ENCODE results near the gene SYNRG.
"Not testable (repeated sequence)": the region's sequence is repeated elsewhere in the genome, so short reads cannot be mapped to it uniquely, and the experiment has no call there.

SYNRG gene

DNA sequence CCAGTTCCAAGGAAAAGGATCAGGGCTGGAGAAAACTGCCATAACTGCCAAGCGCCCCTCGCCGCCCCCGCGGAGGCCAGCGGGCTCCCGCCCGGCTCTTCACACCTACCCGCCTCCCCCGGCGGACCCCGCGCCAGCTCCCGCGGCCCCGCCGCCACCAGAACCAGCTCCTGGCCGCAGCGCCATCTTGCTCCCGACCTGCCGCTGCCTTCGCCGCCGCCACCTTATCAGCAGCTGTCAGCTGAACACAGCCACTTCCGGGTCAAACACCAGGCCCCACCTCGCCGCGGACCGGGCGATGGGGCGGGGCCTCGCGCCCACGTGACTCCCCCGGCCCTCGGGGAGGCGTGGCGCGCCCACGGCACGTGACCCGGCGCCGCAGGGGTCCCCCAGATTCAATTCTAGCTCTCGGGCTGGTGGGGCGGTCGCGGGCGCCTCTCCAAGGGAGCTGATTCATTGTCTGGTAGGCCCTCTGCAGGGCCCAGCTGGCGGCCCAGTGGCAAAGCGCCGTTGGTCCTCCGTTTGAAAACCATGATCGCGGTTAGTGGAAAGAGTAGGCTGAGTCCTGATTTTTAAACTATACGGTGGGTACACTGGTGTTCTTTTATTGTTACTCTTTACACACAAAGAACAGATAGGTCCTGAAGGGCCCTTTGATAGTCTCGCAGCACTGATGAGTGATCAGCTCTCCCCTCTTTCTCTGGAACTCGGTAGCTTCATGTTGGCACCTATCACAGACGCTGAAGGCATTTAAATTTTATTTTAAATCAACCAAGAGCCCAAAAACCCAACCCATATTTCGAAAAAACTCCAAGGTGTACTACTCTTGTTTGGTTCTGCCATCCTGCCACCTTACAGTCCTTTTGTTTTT, at the start of gene SYNRG:
Gene SYNRG, minus strand, starts transcription at position 249 of the 871 bp plus-strand sequence. Its CDS starts 63 bp downstream, at position 186.
- DNase-seq (ENCODE audit: low read depth, low spot score) = peak; percentile 48

- no peak for DNase-seq (ENCODE audit: low read depth, low spot score)
Measured at GRCh38 chr17:37657202-37657601, 48.0 kb upstream of the SYNRG start.

- DNase-seq (ENCODE audit: low read depth, low spot score) = no peak
Measured at GRCh38 chr17:37651849-37652248, 42.6 kb upstream of the SYNRG start.

- no peak for DNase-seq (ENCODE audit: low read depth, low spot score)
Measured at GRCh38 chr17:37650419-37651003, 41.3 kb upstream of the SYNRG start.

DNA sequence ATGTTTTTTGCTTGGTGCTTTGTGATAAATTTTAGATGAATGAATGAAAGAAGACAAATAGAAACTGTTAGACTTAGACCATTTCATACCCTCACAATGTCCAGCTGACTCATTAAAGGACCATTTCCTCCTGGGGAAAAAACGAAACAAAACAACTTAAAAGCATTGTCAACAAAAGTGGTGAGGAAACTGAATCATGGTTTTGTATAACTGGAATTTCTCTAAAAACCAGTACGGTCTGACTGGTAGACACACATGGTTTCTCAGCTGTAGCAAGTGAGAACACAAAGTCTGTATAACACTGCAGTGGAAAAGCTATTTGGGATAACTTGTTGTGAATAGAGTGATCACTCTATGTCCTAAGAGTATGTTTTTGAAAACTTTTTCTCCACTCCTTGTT, 39.3 kb upstream of the SYNRG start:
- no peak for DNase-seq (ENCODE audit: low read depth, low spot score)

DNA sequence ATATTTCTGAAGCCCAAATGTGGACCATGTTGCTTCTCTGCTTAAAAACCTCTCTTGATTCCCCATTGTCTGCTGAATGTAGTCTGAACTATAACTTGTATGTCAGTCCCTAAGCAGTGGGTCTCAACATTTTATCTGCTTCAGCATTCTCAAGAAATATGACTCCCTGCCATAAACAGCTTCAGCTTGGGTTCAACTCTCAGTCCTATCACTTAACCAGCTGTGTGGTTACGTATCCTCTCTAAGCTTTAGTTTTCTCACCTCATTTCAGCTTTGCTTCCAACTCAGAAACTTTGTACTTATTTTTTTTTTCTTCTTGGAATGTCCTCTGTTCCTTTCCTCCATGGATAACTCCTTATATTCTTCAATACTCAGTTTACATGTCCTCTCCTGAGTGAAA, 38.6 kb upstream of the SYNRG start:
- DNase-seq (ENCODE audit: low read depth, low spot score) = no peak

DNA sequence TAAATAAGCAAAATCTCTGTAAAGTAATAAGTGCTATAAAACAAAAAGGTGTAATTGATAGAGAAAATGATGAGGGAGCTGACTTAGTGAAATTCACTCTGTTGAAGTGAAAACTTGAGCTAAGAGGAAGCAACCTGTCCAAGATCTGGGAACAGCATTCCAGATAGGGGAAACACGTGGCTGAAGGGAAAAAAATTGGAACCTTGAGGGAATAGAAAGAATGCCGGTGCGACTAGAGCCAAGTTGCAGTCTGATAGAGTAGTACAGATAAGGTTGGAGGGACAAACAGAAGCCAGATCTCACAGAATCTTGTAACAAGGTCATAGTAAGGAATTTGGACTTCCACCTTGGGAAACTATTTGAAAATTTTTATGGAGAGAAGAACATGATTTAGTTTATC, 34.7 kb upstream of the SYNRG start:
- DNase-seq (ENCODE audit: low read depth, low spot score) = no peak

DNA sequence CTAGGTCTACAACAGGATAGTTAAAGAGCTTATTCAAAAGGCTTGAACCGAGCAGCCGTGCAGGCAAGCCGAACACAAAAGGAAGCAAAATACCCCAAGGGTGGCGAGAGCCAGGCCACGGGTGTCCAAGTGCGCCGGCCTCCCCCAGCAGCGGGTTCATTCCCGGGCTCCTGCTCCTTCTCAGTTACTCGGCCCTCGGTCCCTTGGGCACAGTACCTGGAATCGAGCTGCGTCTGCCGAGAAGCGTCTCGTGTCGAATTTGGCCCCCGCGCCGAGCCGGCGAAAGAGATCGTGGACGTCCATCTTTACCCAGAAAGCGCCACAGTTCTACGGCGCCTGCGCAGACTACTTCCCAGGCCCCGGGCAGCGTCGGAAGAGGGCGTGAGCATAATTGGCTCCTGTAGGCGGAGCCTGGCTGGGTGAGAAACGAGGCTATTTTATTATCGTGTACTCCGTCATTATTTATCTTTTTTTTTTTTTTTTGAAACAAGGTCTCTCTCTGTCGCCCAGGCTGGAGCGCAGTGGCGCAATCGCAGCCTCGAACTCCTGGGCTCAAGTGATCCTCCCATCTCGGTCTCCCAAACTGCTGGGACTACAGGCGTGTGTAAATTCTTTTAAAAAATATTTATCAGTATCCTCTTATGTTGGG, 34.0 kb upstream of the SYNRG start, which contains the start of gene DDX52:
Gene DDX52, minus strand, starts transcription at position 329 of the 649 bp plus-strand sequence. Its CDS starts 26 bp downstream, at position 303.
- DNase-seq (ENCODE audit: low read depth, low spot score) = peak; percentile 25

DNA sequence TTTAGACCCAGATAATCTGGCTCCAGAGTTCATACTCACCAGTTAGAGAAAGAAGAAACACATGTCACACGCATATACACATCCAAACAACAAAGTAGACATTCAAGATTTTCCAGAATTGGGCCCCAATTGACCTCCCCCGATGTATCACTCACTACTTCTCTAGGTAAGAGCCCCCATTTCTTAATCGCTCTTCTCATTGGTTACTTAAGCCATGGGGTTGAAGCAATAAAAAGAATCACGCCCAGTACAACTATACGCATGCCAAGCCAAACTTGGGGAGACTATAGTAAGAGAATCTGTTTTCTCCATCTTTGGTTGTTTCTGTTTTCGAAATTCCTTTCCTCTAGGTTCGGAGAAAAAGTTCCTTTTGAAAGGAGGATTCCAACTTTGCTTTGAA, 33.5 kb upstream of the SYNRG start:
- no peak for DNase-seq (ENCODE audit: low read depth, low spot score)

GRCh38 chr17:37640015-37640414, 30.8 kb upstream of the SYNRG start:
- no peak for DNase-seq (ENCODE audit: low read depth, low spot score)

DNA sequence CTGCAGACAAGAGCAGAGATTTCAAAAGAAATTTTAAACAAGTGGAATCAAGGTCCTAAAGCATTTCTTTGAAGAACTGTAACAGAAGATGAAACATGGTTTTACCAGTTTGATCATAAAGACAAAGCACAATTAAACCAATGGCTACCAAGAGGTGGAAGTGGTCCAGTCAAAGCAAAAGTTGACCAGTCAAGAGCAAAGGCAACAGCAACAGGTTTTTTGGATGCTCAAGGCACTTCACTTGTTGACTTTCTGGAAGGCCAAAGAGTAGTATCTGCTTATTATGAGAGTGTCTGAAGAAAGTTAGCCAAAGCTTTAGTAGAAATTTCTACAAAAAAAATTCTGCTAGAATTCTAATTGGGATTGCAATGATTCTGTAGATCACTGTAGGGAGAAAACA, 28.7 kb upstream of the SYNRG start:
- no peak for DNase-seq (ENCODE audit: low read depth, low spot score)

GRCh38 chr17:37616430-37616829, 7.2 kb upstream of the SYNRG start:
- DNase-seq (ENCODE audit: low read depth, low spot score) = not testable (repeated sequence)

GRCh38 chr17:37614823-37615222, 5.6 kb upstream of the SYNRG start:
- no peak for DNase-seq (ENCODE audit: low read depth, low spot score)

DNA sequence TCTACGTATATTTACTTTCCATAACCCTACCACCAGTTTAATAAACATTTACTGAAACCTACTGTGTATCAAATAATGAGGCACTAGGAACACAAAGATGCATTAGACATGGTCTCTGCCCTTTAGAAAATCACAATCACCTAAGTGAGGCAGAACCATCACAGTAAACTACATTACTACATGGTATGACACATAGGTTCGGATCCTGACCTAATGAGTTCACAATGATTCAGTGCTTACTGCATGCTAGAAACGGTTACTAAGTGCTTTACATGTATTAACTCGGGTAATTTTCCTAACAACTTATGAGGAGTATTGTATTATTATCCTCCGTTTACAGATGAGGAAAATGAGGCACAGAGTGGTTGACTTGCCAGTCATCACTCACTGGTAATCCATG, 5.2 kb upstream of the SYNRG start:
- DNase-seq (ENCODE audit: low read depth, low spot score) = no peak

- DNase-seq (ENCODE audit: low read depth, low spot score) = no peak
Measured at GRCh38 chr17:37610971-37611370, 1.8 kb upstream of the SYNRG start.

GRCh38 chr17:37610041-37610420, 813 bp upstream of the SYNRG start:
- not testable (repeated sequence) for DNase-seq (ENCODE audit: low read depth, low spot score)

DNA sequence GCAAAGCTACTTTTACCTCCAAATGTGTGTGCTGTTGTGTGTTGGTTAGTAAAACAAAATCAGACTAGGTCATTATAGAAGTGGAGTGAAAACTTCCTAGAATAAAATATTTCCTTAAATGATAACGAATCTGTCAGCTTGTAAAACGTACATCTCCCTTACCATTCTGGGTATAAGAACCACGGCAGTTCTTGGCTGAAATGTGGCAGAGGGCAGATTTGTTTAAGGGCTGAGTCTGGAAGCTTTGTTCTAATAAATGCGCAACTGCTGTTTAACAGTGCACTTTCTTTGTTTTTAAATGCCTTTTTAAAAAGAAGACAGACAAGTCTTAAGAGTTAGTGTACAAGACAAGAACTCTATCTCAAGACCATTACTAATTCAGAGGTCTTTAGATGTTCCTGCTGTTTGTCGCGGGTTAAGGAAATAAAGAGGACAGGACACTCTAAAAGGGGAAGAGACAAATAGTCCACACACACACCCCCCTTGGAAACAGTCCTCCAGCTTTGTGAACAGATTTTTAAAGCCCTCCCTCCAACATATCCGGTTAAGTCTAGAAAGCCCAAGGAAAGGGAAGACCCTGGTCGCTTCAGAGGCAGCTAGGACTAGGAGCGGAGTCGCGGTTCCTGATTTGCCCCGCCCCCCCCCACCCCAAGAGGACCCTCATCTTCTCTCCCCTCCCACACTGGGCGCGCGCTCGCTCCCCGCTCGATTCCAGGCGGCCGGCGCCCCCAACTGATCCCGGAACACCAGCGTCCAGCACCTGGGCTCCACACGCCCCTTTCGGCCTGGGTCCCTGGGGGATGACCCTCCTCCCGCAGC, 658 bp downstream of the SYNRG start:
- DNase-seq (ENCODE audit: low read depth, low spot score) = peak; percentile 15

- no peak for DNase-seq (ENCODE audit: low read depth, low spot score)
Measured at GRCh38 chr17:37607637-37608331, 1.4 kb downstream of the SYNRG start.

DNA sequence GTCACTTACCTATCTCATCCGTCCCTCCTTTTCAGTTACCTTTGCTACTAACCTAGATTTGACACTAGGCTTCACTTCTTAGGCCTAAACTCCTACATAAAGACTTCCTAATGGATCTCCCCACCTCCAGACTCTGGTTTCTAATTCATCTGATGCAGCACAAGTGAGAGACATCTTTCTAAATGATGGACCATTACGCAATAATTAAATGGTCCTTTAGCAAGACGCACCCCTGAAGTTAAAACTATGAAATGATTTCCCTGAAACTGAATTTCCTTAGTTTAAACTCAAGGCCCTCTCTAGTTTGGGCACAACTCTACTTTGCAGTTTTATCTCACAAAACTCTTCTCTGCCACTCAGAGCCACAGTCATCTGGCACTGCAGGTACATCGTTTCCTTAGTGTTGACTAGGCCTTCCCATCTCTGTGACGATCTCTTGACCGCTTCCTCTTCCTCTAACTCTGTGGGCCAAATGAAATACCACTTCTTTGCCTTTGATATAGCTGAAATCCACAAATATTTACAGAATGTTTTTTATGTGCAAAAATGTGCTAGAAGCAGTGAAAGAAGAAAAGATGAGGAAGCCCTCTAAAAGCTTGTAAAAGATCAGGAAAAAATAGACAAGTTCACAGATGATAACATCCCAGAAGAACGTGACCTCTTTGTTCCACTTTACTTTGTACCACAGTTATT, 3.3 kb downstream of the SYNRG start:
- no peak for DNase-seq (ENCODE audit: low read depth, low spot score)

DNA sequence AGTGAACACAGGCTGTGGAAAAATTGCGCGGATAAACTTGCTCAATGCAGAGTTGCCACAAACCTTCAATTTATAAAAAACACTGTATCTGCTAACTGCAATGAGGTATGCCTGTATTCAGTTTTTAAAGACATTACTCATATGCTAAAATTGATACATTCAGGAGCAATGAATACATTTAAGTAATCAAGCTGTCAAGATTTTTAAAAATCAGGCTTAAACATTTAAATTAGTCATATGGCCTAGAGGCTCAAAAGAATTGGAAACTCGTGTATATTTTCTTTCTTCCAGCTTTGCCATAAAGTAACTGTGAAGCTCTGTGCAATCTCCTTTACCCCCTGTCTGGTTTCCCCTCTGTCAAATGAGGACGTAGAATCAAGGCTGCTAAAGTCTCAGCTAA, 4.1 kb downstream of the SYNRG start:
- no peak for DNase-seq (ENCODE audit: low read depth, low spot score)

- DNase-seq (ENCODE audit: low read depth, low spot score) = no peak
Measured at GRCh38 chr17:37604556-37604955, 4.7 kb downstream of the SYNRG start.

Data from iPS DF 19.7 (cell line).